OCI-LY1 (cell line): ENCODE data around the gene AP1M1.

ENCODE experiments used
- H2AFZ ChIP-seq: fragments of 200-600 bp; sonication (generic), shearing (Covaris generic); 2 replicates; pipeline ENCODE4 v1.6.0; 2014; ENCODE audit warnings: antibody characterized with exemption, mild to moderate bottlenecking, low read length
- H3F3A ChIP-seq: fragments of 200-600 bp; sonication (generic), shearing (Covaris generic); 2 replicates; pipeline ENCODE4 v1.6.0; 2014; ENCODE audit warnings: mild to moderate bottlenecking, antibody characterized with exemption, low read length, moderate library complexity; ENCODE audit not compliant: insufficient read depth
- H3K27ac ChIP-seq: fragments of 200-600 bp; sonication (generic); 2 replicates; pipeline ENCODE4 v1.5.1; 2014; ENCODE audit warnings: low read length, mixed run types, mild to moderate bottlenecking, low read depth; ENCODE audit not compliant: poor library complexity, severe bottlenecking
- H3K27me3 ChIP-seq: fragments of 200-600 bp; sonication (generic); 2 replicates; pipeline ENCODE4 v1.6.0; 2014; ENCODE audit warnings: antibody characterized with exemption, mild to moderate bottlenecking, low read length, moderate library complexity; ENCODE audit not compliant: insufficient read depth
- H3K36me3 ChIP-seq: fragments of 200-600 bp; sonication (generic); 2 replicates; pipeline ENCODE4 v1.6.1; 2014; ENCODE audit warnings: mild to moderate bottlenecking, antibody characterized with exemption, low read length, moderate library complexity, mixed read lengths; ENCODE audit not compliant: insufficient read depth
- H3K4me1 ChIP-seq: fragments of 200-600 bp; sonication (generic); 2 replicates; pipeline ENCODE4 v1.5.1; 2014; ENCODE audit warnings: mild to moderate bottlenecking, low read length, moderate library complexity; ENCODE audit not compliant: insufficient read depth, severe bottlenecking
- H3K4me2 ChIP-seq: fragments of 200-600 bp; sonication (generic), shearing (Covaris generic); 2 replicates; pipeline ENCODE4 v1.6.1; 2014; ENCODE audit warnings: low read length
- H3K4me3 ChIP-seq: fragments of 200-600 bp; sonication (generic); 2 replicates; pipeline ENCODE4 v1.5.1; 2014; ENCODE audit warnings: low read length, low read depth, mild to moderate bottlenecking, mixed read lengths; ENCODE audit not compliant: poor library complexity, severe bottlenecking
- H3K79me2 ChIP-seq: fragments of 200-600 bp; shearing (Covaris generic); 2 replicates; pipeline ENCODE4 v1.6.1; 2016; ENCODE audit warnings: mixed run types, low read length, mixed read lengths; ENCODE audit not compliant: insufficient read depth
- H3K9ac ChIP-seq: fragments of 200-600 bp; sonication (generic), shearing (Covaris generic); 2 replicates; pipeline ENCODE4 v1.6.1; 2014; ENCODE audit warnings: mild to moderate bottlenecking, low read length, mixed read lengths
- H3K9me2 ChIP-seq: fragments of 200-600 bp; sonication (generic), shearing (Covaris generic); 2 replicates; pipeline ENCODE4 v1.6.1; 2014; ENCODE audit warnings: low read depth, mild to moderate bottlenecking, low read length, mixed read lengths
- H3K9me3 ChIP-seq: fragments of 200-600 bp; shearing (Covaris generic); 2 replicates; pipeline ENCODE4 v1.6.1; 2014; ENCODE audit warnings: low read length, mixed read lengths
- H4K20me1 ChIP-seq: fragments of 200-600 bp; sonication (generic), shearing (Covaris generic); 2 replicates; pipeline ENCODE4 v1.6.0; 2016; ENCODE audit warnings: mild to moderate bottlenecking, low read length; ENCODE audit not compliant: insufficient read depth
- EZH2 ChIP-seq: fragments of 200-600 bp; sonication (generic), shearing (Covaris generic); IDR thresholded peaks from 2 replicates; pipeline ENCODE4 v1.8.0; 2017; ENCODE audit warnings: borderline replicate concordance, mixed run types, mild to moderate bottlenecking, antibody characterized with exemption, low read length, moderate library complexity, mixed read lengths
- TF ChIP-seq, protein P1 (sequence below): fragments of 200-600 bp; sonication (generic), shearing (Covaris generic); IDR thresholded peaks from 2 replicates; pipeline ENCODE4 v1.5.1; 2017; ENCODE audit warnings: mild to moderate bottlenecking, antibody characterized with exemption, low read length, moderate library complexity, mixed read lengths

AP1M1 gene

DNA sequence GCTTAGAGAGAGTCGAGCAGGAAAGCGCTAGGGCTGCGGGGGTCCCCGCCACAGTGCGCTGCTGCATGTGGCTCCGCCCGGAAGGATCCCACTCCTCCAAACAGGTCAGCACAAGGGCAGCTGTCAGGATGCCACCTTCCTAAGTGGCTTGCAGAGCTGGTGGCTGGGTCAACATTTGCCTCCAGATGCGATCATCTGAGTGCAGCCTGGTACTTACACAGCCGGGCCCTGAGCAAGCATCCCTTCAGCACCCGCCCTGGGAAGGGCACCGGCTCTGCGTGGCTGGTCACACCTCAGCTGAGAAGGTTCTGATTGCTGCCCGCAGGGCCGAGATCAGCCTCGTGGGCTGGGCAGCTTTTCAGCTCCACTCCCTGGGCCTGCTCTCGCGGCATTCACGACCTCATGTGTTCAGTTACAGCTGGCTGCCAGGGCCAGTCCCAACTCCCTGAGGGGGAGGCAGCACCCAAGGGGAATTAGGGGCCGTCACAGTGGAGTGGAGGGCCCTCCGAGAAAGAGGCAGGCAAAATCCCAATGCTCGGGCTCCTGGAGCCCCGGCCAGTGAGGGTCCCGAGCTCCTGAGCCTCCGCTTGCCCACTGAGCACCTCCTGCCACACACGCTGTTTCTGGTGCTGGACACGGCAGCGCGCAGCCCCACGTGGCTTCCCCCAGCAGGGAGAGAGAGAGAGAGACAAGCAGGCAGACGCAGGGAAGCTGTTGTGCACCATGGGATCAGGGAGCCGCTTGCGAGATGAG lies 26.8 kb downstream of the AP1M1 start:
- no peak overlapping the region for H3K4me2 ChIP-seq
- no peaks in the 10 kb centered on the region for H3K9me2 ChIP-seq
- H3F3A ChIP-seq: no peaks in the 10 kb centered on the region
- no peak for TF ChIP-seq EZH2
- TF ChIP-seq, protein P1, sequence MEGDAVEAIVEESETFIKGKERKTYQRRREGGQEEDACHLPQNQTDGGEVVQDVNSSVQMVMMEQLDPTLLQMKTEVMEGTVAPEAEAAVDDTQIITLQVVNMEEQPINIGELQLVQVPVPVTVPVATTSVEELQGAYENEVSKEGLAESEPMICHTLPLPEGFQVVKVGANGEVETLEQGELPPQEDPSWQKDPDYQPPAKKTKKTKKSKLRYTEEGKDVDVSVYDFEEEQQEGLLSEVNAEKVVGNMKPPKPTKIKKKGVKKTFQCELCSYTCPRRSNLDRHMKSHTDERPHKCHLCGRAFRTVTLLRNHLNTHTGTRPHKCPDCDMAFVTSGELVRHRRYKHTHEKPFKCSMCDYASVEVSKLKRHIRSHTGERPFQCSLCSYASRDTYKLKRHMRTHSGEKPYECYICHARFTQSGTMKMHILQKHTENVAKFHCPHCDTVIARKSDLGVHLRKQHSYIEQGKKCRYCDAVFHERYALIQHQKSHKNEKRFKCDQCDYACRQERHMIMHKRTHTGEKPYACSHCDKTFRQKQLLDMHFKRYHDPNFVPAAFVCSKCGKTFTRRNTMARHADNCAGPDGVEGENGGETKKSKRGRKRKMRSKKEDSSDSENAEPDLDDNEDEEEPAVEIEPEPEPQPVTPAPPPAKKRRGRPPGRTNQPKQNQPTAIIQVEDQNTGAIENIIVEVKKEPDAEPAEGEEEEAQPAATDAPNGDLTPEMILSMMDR: no peak
- peaks cover 14% of the 10 kb centered on the region for H3K9me3 ChIP-seq
- H3K4me1 ChIP-seq: no peaks in the 10 kb centered on the region
- H3K27ac ChIP-seq: no peak overlapping the region
- no peaks in the 10 kb centered on the region for H3K79me2 ChIP-seq
- H3K4me3 ChIP-seq: no peak overlapping the region
- no peaks in the 10 kb centered on the region for H4K20me1 ChIP-seq
- peaks cover 65% of the 10 kb centered on the region for H3K36me3 ChIP-seq
- no peaks in the 10 kb centered on the region for H3K27me3 ChIP-seq
- no peak overlapping the region for H2AFZ ChIP-seq
- no peak overlapping the region for H3K9ac ChIP-seq

DNA sequence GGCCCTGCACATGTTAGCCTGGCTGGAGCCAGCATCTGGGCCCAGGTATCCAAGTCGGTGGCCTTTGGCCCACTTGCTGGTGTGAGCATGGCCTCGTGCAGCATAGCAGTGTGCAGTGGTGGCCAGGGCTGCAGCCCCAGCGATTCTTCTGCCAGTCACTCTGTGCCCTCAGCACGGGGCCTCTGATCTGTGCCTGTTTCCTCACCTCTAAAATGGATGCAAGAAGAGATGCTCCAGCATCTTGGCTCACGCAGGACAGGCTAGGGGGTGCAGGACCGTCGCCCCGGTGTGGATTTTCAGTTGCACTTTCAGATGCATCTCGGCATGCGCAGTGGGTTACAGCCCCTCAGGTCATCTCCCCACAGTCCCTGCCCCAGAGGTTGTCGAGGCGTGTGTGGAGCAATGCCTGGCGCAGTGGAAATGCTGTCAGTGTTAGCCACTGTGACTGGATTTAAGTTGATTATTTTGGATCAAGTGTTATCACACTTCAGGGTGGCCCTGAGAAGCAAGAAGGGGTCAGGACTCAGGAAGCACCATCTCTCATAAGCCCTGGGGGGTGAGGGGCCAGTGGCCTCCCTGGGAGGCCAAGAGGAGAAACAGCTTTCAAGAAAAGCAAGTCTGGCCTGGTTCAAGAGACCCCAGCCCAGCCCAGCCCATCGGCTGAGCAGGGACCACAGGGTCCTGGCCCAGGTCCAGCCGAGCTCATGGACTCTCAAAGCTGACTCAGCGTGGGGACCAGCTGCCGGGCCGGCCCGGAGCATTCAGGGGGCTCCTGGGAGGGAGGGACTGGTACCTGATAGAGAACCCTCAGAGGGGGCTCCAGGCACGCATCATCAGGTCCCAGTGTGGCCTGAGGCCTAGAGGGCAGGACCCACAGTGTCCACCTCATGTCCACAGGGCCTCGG lies 27.8 kb downstream of the AP1M1 start:
- H3K36me3 ChIP-seq: peaks cover 64% of the 10 kb centered on the region
- TF ChIP-seq, protein P1: no peak
- no peak for TF ChIP-seq EZH2

DNA sequence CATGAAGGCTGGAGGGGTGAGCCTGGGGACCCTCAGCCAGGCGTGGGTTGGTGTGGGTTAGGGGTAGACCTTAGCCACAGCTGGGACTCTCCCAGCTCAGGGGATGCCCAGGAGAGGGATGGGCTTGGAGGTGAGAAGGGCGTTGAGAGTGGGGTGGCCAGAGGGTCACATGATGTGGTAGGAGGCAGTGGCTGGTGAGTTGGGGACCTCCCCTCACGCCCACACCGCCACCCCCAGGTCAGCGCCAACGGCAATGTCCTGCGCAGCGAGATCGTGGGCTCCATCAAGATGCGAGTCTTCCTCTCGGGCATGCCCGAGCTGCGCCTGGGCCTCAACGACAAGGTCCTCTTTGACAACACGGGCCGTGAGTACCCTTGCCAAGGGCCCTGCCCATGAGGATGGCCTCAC lies 28.5 kb downstream of the AP1M1 start:
- Histone ChIP-seq H3K4me2 (no peak overlapping the region), H3K79me2 (no peaks in the 10 kb centered on the region), H3K9me3 (peaks cover 7% of the 10 kb centered on the region; the same call in 1 of the 2 replicates), H2AFZ (no peak overlapping the region), H3K27me3 (no peaks in the 10 kb centered on the region), H3K4me1 (no peaks in the 10 kb centered on the region), H3K9ac (no peak overlapping the region), H3K9me2 (no peaks in the 10 kb centered on the region), H3K4me3 (no peak overlapping the region), H4K20me1 (no peaks in the 10 kb centered on the region), H3K27ac (no peak overlapping the region), H3F3A (no peaks in the 10 kb centered on the region), H3K36me3 (peaks cover 59% of the 10 kb centered on the region)
- no peak for TF ChIP-seq EZH2

More for the DNA sequence above, 27.8 kb downstream of the AP1M1 start:
- Histone ChIP-seq H2AFZ (no peak overlapping the region), H3K79me2 (no peaks in the 10 kb centered on the region), H3K27ac (no peak overlapping the region), H3K4me3 (no peak overlapping the region), H3K27me3 (no peaks in the 10 kb centered on the region), H3K9me2 (no peaks in the 10 kb centered on the region), H3K9me3 (peaks cover 12% of the 10 kb centered on the region), H4K20me1 (no peaks in the 10 kb centered on the region), H3K4me1 (no peaks in the 10 kb centered on the region), H3K4me2 (no peak overlapping the region), H3K9ac (no peak overlapping the region), H3F3A (no peaks in the 10 kb centered on the region)
